GM10248 (cell line): Measurements from ENCODE around the gene PRKCH.
"Not testable (repeated sequence)": the region's sequence is repeated elsewhere in the genome, so short reads cannot be mapped to it uniquely, and the experiment has no call there.

Experiments used
- CTCF ChIA-PET: fragments of 300-600 bp; sonication (Branson Sonifier 250); formaldehyde crosslinking; extraction: SDS; loops from one replicate; lab custom pipeline; 2021; ENCODE audit warnings: antibody characterized with exemption; lab: Yijun Ruan, JAX
- POLR2A ChIA-PET: fragments of 350-650 bp; sonication (Branson Sonifier 250); formaldehyde crosslinking; extraction: SDS; loops from one replicate; lab custom pipeline; 2020; ENCODE audit warnings: antibody characterized with exemption; lab: Yijun Ruan, JAX
- DNase-seq: peaks from one replicate; pipeline ENCODE4 v3.0.0; 2012; ENCODE audit errors: extremely low spot score
- CTCF ChIP-seq: IDR thresholded peaks from 2 replicates; pipeline ENCODE4 v1.5.1; 2012; ENCODE audit warnings: mild to moderate bottlenecking, low read depth; ENCODE audit errors: extremely low read depth, missing control alignments, control extremely low read depth

The PRKCH gene

DNA sequence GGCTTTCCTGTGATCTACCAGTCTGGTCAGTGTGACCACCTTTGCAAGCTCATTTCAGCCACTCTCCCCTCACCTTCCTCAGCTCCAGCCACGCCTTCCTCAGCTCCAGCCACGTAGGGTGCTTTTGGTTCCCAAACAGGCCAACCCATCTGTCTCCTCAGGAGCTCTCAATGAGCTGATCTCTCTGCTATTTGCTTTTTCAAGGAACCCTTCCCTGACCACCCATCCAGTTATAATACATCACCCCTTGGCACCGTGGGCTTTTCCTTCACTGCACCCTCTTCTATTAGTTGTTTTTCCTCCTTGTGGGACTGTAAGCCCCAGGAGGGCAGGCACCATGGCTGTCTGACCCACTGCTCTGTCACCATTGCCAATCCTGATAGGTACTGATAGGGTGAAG lies 2.3 kb upstream of the PRKCH start:
- CTCF ChIA-PET: interaction anchor here (1.2 kb wide), 1 partner anchor 14 kb away, joined by 4 read pairs; no protein-coding TSS in a partner anchor
- DNase-seq: no peak
- POLR2A ChIA-PET: no interaction called here
- no peak for TF ChIP-seq CTCF

DNA sequence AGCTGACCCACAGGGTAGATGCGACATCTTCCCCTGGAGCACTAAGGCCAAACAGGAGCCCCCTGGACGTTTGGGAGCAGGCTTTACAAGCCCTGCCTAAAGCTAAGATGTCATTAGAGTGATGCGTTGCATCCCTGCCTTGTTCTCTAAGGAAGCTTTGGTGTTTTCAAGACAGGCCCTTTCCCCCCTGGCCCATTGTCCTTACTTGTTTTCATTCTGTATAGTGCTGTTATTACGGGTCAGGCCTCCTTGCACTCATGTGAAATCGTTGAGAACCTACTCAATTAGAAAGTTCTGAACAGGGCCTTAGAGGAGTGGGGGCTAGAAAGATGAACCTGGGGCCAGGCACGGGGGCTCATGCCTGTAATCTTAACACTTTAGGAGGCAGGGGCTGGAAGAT lies 1.7 kb upstream of the PRKCH start:
- CTCF ChIA-PET: interaction anchor here (1.2 kb wide), 1 partner anchor 15 kb away, joined by 4 read pairs; no protein-coding TSS in a partner anchor
- TF ChIP-seq CTCF: no peak
- no peak for DNase-seq
- POLR2A ChIA-PET: no interaction called here

DNA sequence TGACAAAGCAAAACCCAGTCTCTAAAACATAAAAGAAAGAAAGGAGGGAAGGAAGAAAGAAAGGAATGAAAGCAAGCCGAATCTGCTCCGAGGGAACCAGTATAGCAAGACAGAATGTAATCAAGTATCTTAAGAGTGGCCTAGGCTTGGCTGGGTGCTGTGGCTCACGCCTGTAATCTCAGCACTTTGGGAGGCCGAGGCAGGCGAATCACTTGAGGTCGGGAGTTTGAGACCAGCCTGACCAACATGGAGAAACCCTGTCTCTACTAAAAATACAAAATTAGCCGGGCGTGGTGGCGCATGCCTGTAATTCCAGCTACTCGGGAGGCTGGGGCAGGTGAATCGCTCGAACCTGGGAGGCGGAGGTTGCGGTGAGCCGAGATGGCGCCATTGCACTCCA lies 1.2 kb upstream of the PRKCH start:
- POLR2A ChIA-PET, CTCF ChIA-PET, DNase-seq: not testable (repeated sequence)

- TF ChIP-seq CTCF: no peak
- no peak for DNase-seq
- CTCF ChIA-PET: interaction anchor here (1.0 to 3.1 kb wide), 2 partner anchors 11 to 55 kb away, joined by 4 to 12 read pairs; no protein-coding TSS in a partner anchor
- POLR2A ChIA-PET: no interaction called here
These were observed 484 bp upstream of the PRKCH start for GRCh38 chr14:61320806-61321384.

DNA sequence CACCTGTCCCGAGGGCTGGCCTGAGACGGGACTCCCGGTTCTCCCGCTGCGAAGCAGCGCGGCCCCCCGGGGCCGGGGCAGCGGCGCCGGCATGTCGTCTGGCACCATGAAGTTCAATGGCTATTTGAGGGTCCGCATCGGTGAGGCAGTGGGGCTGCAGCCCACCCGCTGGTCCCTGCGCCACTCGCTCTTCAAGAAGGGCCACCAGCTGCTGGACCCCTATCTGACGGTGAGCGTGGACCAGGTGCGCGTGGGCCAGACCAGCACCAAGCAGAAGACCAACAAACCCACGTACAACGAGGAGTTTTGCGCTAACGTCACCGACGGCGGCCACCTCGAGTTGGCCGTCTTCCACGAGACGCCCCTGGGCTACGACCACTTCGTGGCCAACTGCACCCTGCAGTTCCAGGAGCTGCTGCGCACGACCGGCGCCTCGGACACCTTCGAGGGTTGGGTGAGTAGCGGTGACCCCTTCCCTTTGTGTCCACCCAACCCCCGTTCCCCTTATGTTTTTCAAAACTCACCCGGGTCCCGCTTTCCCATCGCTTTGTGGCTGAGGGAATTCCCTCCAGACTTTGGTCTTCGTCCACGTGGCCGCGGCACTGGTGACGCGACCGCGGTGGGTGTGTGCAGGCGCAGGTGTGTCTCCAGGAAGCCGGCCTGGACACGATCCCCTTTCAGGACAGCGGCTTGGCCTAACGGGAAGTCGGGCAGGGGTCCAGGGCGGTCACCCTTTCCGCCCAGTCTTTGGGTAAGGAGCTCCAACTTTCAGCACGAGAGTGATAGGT lies 826 bp downstream of the PRKCH start:
- no peak for TF ChIP-seq CTCF
- CTCF ChIA-PET: interaction anchor here (1.0 to 3.1 kb wide), 7 partner anchors 8 to 66 kb away, joined by 3 to 12 read pairs (median 4); no protein-coding TSS in a partner anchor
- POLR2A ChIA-PET: no interaction called here
- DNase-seq: no peak

DNA sequence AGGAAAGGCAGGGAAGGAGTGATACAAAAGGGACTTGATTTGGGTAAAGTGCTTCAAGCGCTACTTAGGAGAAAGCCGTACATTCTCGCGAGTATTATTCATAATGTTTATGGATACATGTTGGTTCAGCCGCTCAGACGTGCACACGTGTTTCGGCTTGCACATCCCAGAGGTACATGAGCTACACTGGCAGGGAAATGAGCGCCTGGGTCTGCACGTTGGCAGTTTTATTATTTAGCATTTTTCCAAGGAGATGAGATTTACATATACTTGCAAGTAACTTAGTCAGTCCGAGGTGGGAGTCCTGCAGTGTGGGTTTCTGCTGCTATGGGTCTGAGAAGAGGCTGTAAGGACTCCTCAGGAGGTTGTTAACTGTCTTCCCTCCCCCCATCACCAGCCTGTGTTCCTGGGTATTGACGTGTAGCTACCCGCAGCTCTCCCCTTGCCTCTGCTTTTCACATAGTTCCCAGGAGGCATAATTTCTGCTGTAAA lies 1.5 kb downstream of the PRKCH start:
- POLR2A ChIA-PET: no interaction called here
- CTCF ChIA-PET: interaction anchor here (1.1 to 3.1 kb wide), 5 partner anchors 9 to 66 kb away, joined by 3 to 12 read pairs (median 4); no protein-coding TSS in a partner anchor
- DNase-seq: no peak
- no peak for TF ChIP-seq CTCF
